Measurements from ENCODE around the gene TMC2.
"Not testable (repeated sequence)": the region's sequence is repeated elsewhere in the genome, so short reads cannot be mapped to it uniquely, and the experiment has no call there.

Gene TMC2, protein sequence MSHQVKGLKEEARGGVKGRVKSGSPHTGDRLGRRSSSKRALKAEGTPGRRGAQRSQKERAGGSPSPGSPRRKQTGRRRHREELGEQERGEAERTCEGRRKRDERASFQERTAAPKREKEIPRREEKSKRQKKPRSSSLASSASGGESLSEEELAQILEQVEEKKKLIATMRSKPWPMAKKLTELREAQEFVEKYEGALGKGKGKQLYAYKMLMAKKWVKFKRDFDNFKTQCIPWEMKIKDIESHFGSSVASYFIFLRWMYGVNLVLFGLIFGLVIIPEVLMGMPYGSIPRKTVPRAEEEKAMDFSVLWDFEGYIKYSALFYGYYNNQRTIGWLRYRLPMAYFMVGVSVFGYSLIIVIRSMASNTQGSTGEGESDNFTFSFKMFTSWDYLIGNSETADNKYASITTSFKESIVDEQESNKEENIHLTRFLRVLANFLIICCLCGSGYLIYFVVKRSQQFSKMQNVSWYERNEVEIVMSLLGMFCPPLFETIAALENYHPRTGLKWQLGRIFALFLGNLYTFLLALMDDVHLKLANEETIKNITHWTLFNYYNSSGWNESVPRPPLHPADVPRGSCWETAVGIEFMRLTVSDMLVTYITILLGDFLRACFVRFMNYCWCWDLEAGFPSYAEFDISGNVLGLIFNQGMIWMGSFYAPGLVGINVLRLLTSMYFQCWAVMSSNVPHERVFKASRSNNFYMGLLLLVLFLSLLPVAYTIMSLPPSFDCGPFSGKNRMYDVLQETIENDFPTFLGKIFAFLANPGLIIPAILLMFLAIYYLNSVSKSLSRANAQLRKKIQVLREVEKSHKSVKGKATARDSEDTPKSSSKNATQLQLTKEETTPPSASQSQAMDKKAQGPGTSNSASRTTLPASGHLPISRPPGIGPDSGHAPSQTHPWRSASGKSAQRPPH

DNA sequence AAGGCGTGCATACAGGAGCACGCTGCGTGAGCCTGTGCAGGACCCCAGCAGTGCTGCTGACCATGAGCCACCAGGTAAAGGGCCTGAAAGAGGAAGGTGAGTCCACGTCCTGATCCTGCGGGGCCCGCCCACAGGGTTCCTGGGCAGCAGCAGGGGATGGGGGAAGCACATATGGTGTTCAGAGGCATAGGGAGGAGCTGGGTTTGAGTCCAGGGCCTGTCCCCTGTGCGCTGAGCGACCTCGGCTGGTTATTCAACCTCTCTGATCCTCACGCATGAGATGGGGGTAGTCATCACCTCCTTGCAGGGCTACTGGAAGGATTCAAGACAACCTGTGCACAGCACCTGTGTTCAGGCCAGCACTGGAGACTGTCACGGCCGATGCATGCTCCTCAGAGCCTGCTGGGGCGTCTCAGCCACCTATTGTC is at the start of gene TMC2:
TMC2 (plus strand) TSS at position 14 of the 427 bp plus-strand sequence; CDS start at position 63, 49 bp downstream.
- DNase-seq, result no peak

DNA sequence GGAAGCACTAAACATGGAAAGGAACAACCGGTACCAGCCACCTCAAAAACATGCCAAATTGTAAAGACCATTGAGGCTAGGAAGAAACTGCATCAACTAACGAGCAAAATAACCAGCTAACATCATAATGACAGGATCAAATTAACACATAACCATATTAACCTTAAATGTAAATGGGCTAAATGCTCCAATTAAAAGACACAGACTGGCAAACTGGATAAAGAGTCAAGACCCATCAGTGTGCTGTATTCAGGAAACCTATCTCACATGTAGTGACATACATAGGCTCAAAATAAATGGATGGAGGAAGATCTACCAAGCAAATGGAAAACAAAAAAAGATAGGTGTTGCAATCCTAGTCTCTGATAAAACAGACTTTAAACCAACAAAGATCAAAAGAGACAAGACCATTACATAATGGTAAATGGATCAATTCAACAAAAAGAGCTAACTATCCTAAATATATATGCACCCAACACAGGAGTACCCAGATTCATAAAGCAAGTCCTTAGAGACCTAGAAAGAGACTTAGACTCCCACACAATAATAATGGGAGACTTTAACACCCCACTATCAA is 33.5 kb upstream of the TMC2 start:
- DNase-seq, result not testable (repeated sequence)

DNA sequence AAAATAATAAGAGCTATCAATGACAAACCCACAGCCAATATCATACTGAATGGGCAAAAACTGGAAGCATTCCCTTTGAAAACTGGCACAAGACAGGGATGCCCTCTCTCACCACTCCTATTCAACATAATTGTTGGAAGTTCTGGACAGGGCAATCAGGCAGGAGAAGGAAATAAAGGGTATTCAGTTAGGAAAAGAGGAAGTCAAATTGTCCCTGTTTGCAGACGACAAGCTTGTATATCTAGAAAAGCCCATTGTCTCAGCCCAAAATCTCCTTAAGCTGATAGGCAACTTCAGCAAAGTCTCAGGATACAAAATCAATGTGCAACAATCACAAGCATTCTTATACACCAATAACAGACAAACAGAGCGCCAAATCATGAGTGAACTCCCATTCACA is 31.6 kb upstream of the TMC2 start:
- DNase-seq, result not testable (repeated sequence)

DNA sequence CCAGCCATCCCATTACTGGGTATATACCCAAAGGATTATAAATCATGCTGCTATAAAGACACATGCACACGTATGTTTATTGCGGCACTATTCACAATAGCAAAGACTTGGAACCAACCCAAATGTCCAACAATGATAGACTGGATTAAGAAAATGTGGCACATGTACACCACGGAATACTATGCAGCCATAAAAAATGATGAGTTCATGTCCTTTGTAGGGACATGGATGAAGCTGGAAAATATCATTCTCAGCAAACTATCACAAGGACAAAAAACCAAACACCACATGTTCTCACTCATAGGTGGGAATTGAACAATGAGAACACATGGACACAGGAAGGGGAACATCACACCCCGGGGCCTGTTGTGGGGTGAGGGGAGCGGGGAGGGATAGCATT is 29.9 kb upstream of the TMC2 start:
- not testable (repeated sequence) for DNase-seq

DNA sequence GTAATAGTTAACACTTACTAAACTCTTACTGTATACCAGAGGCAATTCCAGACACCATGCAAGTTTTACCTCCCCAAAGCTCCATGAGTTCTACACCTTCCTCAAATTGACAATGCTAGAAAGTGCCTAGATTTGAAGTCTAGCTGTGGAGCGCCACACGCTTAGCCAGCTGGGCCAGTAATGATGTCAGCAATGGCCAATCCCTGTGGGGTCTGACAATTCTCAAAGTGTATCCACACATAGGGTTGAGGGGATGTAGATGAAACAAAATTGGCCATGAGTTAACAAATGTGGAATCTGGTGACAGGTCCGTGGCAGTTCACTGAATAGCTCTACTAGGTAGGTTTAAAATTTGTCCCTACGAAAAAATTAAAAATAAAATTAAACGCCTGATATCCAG is 28.9 kb upstream of the TMC2 start:
- DNase-seq, result peak; percentile 21

DNA sequence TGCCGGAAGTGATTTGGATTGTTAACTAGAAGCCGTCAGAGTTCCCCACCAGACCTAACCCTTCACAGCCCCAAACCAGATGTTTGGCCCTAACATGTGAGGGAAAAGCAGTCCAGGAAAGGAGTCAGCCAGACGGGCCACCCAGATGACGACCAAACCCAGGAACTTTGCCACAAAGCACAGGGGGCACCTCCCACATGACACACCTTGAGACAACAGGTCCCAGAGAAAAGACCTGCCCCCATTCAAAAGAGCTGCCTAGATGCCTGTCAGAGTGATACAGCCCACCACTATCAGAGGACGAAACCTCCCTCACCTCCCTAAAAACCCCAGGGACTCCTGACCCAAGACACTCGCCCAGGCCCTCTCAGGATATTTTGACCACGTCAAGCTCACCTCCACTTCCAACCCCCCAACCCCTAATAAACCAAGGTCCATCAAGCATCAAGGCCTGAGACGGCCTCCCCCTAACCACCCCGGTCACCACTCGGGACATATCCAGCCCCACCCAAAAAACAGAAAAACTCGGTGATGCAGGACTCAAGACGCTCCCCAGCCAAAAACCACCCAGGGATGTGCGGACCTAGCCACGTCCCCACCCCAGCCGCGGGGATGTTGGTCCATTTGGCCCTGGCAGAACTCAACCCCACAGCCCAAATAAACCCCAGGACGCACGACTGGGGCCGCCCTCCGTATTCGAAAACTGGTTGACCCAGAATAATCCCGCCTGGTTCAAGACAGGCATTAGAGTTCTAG is 28.3 kb upstream of the TMC2 start:
- peak; percentile 37 for DNase-seq

DNA sequence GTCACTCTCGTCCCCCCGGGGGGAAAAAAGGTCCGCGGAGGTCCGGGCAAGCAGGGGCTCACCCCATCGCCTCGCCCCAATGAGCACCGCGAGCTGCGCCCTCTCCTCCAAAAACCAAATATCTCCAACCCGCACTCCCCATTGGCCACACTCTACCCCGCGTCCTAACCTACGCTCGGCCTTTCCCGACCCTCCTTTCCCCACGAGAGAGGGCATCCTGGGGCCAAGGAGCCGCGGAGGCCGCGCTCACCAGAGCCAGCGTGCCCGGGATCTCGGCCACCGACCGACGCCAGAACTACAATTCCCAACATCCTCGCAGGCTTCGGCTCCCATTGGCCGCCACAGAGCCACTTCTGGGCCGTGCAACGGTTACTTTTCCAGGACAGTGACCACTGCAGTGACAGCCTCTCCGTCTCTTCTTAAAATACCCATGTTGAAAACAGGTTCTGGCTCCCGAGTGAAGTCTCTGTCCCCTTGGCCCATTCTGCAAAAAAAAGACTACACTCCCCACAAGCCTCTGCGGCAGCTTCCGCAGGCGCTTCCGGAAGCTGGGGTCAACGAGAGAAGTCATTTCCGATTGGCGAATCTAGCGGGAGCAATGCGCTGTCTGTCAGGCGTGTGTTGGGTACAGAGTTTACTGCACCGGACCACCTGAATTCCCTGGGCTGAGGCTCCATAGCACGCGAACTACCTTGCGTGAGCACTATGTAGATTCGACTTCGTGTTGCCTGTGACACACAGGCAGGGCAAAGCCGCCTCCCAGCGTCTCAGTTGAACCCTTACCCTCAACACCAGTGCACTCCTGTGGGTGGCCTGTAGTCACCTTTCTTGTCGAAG is 27.5 kb upstream of the TMC2 start, which contains the start of gene ZNF343:
ZNF343 (minus strand) TSS at position 285 of the 837 bp plus-strand sequence. CDS start 15,020 bp downstream, outside the sequence.
- peak; percentile 84 for DNase-seq

DNA sequence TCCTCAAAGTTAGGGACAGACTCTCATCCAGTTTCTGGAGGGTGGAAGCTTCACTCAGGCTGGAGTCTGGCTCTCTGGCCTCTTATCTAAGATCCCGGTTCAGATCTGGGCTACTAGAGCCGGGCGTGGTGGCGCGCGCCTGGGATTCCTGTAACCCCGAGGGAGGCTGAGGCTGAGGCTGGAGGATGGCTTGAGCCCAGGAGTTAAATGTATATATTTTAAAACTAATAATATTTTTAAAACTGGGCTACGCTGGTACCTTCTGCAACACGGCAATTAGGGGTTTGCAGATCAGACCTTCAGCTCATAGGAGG is 26.9 kb upstream of the TMC2 start:
- peak; percentile 23 for DNase-seq

DNA sequence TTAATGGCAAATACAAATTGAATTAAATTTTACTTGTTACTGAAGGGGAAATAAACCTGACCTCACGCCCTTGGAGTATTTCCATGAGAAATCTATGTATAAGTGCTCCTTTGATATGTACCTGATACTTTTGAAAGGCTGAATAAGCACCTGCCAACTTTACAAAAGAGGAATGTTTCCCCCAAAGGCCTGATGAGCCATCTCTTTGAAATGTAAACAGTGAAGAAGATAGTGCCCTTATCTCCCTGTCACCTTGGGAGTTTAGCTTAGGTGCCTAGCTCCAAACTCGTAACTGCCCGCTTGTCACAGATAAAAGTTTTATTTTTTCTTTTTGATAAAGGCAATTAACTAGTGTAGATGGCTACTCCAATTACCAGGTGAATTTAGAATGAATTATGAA is 26.6 kb upstream of the TMC2 start:
- no peak for DNase-seq

DNA sequence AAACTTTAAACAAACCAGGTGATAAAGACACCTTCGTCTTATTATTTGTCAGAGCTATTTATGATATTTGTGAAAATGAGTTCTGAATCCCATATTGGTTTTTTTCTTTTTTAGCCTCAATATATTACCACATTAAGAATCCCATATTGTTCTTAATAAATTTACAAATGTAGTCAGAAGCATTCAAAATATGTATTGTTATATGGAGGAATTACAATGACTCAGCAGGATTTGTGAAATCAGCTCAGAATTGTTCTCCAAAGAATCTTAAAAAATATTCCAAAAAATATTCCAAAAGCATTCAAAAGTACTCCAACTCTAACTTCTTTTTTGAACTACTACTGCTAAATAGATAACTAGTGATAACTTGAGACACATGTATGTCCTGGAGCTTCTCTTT is 21.2 kb upstream of the TMC2 start:
- DNase-seq, result peak; percentile 18

DNA sequence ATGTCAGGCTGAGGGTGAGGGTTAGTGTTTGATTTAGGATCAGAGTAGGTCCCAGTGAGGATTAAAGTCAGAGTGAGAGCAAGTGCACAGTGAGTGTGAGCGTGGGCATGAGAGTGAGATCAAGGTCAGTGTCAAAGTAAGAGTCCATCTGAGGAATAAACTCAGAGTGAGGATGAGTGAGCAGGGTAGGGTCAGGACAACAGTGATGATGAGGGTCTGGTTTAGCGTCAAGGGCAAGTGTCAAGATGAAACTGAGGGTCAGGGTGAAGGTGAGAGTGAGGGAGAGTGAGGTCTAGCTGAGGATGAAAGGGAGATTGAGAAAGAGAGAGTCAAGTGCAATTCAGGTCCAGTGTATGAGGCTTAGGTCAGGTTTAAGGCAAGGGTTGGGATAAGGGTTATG is 20.0 kb upstream of the TMC2 start:
- no peak for DNase-seq

DNA sequence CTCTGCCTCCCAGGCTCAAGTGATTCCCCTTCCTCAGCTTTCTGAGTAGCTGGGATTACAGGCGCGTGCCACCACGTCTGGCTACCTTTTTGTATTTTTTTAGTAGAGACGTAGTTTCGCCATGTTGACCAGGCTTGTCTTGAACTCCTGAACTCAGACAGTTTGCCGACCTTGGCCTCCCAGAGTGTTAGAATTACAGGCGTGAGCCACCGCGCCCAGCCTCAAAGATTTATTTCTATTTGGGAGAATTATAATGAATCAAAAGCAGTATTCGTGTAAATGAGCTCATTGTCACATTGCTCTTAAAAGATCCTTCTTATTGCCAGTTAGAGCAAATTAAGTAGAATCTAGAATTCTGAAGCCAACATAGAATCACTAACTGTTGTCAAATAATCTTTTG is 18.3 kb upstream of the TMC2 start:
- DNase-seq, result no peak

DNA sequence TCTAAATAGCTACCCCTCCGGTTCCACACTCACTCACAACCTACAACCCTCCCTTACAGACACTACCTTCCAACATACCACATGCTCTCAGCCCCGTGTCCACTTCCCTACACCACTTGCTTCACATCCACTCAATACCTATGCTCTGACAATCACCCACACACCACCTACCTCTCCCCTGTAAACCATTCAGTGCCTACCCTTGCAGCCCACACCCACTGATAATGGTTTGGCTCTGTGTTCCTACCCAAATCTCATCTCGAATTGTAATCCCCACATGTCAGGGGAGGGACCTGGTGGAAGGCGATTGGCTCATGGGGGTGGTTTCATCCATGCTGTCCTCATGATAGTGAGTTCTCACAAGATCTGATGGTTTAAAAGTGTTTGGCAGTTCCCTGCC is 17.8 kb upstream of the TMC2 start:
- no peak for DNase-seq

DNA sequence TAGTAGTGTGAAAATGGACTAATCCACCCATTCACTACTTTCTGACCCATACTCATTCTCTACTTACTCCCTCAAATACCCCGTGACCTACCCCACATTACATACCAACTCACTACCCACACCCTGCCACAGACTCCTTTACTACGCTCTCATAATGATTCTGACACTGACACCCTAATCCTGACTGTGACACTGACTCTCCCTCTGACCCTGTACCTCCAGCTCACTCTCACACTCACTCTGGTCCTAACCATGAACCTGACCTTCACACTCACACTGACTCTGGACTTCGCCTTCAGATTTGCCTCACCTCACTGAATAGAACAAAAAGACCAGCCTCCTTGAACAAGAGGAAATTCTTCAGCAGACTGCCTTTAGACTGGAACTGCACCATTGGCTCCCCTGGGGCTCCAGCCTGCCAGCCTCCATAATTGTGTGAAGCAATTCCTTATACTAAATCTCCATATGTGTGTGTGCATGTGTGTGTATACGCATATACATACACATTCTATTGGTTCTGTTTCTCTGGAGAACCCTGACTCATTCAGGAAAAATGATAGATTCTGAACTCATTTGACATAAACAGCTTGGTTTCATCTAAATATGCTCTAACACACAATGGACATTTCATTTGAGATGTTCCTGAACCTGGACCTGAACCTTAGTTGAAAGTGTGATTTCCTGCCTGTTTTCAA is 17.1 kb upstream of the TMC2 start:
- DNase-seq, result peak; percentile 88

DNA sequence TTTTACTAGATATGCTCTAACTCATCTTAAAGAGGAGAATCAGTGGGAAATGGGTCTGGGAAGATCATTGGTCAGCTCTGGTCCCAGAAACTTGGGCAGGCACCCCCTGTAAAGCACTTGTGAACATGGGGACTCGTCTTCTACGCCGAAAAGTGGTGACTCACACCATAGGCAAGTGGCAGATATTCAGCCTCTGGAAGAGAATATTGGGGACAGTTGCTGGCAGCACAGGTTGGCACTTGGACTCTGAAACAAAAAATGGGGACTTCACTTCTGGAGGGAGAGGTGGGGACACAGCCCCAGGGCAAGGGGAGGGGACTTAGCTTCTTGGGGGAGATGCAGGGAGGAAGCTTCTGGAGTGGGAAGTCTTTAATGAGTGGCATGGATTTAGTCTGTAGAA is 15.8 kb upstream of the TMC2 start:
- DNase-seq, result no peak

DNA sequence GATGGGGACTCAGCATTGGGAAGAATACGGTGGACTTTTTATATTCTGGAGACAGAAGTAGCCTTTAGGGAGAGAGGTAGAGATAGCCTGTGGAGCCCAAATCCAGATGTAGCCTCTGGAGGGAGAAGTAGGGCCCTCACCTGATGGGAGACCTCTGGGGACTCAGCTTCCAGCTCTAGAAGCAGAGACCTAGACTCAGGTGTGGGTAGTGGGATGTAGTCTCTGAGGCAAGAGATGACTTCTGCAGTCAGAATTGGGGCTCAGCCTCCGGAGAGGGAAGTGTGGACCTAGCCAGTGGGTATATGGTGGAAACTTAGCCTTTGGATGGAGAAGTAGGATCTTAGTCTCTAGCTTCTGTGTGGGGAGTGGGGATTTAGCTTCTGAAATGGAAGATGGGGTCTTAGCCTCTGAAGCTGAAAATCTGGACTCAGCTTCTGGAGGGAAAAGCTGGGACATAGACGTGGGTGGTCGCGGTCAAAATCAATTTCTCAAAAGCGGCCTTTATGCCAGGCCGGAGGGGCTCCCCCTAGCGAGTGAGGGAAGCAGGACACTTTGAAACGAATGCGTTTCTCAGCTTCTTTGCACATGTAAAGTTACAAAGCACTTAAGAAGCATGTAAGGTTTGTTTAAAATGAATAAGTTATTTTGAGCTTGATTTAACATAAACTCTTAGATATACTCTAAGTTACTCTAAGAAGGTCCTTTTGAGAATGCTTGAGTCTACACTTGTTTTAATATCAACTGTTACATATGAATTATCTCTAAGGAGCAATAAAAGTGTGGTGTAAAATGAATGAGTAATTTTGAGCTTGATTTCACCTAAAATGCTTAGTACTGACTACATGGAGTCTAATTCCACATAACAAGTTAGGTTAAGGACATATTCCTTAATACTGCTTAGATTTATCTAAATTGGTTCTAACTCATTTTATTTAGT is 14.7 kb upstream of the TMC2 start:
- DNase-seq, result peak; percentile 48

DNA sequence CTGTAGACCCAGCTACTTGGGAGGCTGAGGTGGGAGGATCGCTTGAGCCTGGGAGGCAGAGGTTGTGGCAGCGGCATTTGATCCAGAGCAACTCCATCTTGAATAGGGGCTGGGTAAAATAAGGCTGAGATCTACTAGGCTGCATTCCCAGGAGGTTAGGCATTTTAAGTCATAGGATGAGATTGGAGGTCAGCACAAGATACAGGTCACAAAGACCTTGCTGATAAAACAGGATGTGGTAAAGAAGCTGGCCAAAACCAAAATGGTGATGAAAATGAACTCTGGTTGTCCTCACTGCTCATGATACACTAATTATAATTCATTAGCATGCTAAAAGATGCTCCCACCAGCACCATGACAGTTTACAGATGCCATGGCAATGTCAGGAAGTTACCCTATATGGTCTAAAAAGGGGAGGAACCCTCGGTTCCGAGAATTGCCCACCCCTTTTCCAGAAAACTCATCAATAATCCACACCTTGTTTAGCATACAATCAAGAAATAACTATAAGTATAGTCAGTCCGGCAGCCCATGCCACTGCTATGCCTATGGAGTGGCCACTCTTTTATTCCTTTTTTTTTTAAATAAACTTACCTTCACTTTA is 13.4 kb upstream of the TMC2 start:
- not testable (repeated sequence) for DNase-seq

DNA sequence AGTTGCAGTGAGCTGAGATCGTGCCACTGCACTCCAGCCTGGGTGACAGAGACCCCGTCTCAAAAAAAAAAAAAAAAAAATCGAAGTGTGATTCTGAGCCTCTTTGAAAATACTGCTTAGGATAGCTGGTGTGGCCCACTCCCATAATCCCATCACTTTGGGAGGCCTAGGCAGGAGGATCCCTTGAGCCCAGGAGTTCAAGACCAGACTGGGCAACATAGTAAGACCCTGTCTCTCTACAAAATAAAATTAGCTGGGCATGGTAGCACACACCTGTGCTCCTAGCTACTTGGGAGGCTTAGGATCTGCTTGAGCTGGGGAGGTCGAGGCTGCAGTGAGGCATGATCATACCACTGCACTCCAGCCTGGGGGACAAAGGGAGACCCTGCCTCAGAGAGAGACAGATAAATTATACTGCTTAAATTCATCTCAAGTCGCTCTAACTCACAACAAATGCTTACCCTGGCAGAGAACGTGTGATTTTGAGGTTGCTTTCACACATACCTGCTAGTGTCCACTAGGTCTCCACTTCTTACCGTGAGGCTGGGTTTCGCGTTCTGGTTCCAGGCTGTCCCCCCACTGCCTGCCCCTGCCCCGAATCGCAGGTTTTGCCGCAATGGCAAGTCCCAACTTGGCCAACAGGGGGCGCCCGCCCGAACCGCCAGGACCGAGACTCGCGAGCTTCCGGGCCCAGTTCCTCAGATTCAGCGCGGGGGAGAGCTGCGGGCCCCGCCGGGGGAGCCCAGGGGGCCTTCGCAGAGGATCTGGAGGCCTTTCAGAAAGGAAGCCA is 12.3 kb upstream of the TMC2 start:
- peak; percentile 78 for DNase-seq

Measured in fibroblast of skin of right biceps (primary cell).